GM18508 (cell line): ENCODE data around the gene ABCA7.

Experiments
- ATAC-seq: cut with Tn5 transposase; IDR thresholded peaks from one replicate; pipeline ENCODE4 v1.9.1; 2021; ENCODE audit warnings: moderate number of reproducible peaks; ENCODE audit not compliant: insufficient read depth, unreplicated experiment

ABCA7 gene

GRCh38 chr19:1032264-1032867, 7.5 kb upstream of the ABCA7 start:
- no peak for ATAC-seq

- ATAC-seq: no peak
Measured at GRCh38 chr19:1035998-1036621, 3.8 kb upstream of the ABCA7 start.

GRCh38 chr19:1037621-1038064, 2.3 kb upstream of the ABCA7 start:
- ATAC-seq: no peak

- no peak for ATAC-seq
Measured at GRCh38 chr19:1038978-1039645, 795 bp upstream of the ABCA7 start.

- no peak for ATAC-seq
Measured at GRCh38 chr19:1040476-1041271, 767 bp downstream of the ABCA7 start.

- no peak for ATAC-seq
Measured at GRCh38 chr19:1041272-1041834, 1.4 kb downstream of the ABCA7 start.

GRCh38 chr19:1041835-1042685, 2.2 kb downstream of the ABCA7 start:
- no peak for ATAC-seq

GRCh38 chr19:1042689-1043511, 3.0 kb downstream of the ABCA7 start:
- ATAC-seq: no peak

- ATAC-seq: no peak
Measured at GRCh38 chr19:1045247-1045603, 5.3 kb downstream of the ABCA7 start.

GRCh38 chr19:1046117-1046626, 6.3 kb downstream of the ABCA7 start:
- no peak for ATAC-seq

- ATAC-seq: no peak
Measured at GRCh38 chr19:1046836-1047695, 7.2 kb downstream of the ABCA7 start.

- no peak for ATAC-seq
Measured at GRCh38 chr19:1047696-1048147, 7.8 kb downstream of the ABCA7 start.

- no peak for ATAC-seq
Measured at GRCh38 chr19:1049106-1049505, 9.2 kb downstream of the ABCA7 start.

GRCh38 chr19:1049800-1050199, 9.9 kb downstream of the ABCA7 start:
- no peak for ATAC-seq

- ATAC-seq: no peak
Measured at GRCh38 chr19:1050989-1051788, 11.3 kb downstream of the ABCA7 start.

- no peak for ATAC-seq
Measured at GRCh38 chr19:1051791-1052190, 11.9 kb downstream of the ABCA7 start.
